HG03159 (cell line): ENCODE results near the gene HPGDS.
"Not testable (repeated sequence)": the region's sequence is repeated elsewhere in the genome, so short reads cannot be mapped to it uniquely, and the experiment has no call there.

ENCODE experiments used
- ATAC-seq: cut with Tn5 transposase; IDR thresholded peaks from one replicate; pipeline ENCODE4 v1.9.1; 2021; ENCODE audit warnings: mild to moderate bottlenecking, moderate library complexity; ENCODE audit not compliant: unreplicated experiment

Gene HPGDS

GRCh38 chr4:94332983-94333590 lies 9.5 kb downstream of the HPGDS start:
- ATAC-seq: no peak

DNA sequence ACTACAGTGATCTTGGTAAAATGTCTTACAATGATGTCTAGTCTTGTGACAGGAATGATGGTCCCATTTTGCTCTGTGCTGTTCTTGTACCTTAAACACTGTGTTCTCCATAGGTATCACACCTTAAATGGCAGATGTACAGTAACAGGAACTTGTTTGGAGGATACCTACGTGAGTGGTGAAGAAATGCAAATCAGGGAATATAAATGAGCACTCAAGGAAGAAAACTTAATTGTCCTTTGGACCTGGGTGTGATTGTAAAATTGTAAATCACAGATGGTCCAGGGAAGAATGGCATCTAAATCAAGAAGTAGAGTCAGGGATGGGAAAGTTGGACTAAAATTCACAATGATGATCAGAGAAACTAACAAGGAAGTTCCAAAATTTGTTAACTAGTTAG lies 12.7 kb downstream of the HPGDS start:
- no peak for ATAC-seq

DNA sequence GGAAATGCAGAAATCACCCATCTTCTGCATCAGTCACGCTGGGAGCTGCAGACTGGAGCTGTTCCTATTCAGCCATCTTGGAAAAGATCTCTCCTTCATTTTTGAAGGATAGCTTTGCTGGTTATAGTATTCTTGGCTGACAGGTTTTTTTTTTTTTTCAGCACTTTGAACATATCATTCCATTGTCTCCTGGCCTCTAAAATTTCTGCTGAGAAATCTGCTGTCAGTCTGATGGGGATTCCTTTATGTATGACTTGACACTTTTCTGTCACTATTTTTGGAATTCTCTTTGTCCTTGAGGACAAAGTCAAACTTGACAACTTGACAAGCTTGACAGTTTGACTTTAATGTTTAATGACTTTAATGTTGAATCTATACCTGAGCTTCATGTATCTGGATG lies 16.8 kb downstream of the HPGDS start:
- no peak for ATAC-seq

DNA sequence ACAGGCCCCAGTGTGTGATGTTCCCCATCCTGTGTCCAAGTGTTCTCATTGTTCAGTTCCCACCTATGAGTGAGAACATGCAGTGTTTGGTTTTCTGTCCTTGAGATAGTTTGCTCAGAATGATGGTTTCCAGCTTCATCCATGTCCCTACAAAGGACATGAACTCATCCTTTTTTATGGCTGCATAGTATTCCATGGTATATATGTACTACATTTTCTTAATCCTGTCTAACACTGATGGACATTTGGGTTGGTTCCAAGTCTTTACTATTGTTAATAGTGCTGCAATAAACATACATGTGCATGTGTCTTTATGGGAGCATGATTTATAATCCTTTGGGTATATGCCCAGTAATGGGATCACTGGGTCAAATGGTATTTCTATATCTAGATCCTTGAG lies 22.7 kb downstream of the HPGDS start:
- ATAC-seq: not testable (repeated sequence)

DNA sequence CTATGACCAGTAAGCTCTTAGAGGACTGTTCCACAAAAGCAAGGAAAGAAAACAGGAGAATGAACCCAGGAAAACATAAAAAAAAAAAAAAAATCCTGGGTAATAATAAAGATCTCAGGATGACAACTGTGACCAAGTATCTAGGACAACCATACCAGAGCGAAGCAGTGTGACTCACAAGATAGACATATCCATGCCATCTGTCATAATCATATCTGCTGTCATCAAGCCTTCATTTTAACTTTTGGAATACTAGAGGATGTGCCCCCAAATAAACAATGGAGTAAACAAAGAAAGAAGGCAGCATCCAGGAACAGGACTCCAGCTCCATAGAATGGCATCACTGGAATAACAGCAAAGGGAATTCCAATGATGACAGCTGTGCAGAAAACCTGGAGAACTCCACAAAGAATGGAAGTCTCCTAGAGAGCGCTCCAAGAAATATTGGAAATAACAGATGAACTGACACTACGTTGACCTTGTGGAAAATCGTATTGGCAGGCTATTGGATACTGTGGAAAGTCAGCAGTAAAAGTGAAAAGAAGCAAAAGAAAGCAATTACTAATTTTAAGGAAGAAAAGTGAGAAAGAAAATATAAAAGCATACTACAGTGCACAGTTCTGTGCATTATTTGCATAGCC lies 35.3 kb downstream of the HPGDS start:
- ATAC-seq: no peak

GRCh38 chr4:94306713-94307112 lies 35.9 kb downstream of the HPGDS start:
- ATAC-seq: no peak

- ATAC-seq: no peak
Measured at GRCh38 chr4:94305466-94306225, 37.0 kb downstream of the HPGDS start.

- ATAC-seq: no peak
Measured at GRCh38 chr4:94304365-94304971, 38.2 kb downstream of the HPGDS start.

DNA sequence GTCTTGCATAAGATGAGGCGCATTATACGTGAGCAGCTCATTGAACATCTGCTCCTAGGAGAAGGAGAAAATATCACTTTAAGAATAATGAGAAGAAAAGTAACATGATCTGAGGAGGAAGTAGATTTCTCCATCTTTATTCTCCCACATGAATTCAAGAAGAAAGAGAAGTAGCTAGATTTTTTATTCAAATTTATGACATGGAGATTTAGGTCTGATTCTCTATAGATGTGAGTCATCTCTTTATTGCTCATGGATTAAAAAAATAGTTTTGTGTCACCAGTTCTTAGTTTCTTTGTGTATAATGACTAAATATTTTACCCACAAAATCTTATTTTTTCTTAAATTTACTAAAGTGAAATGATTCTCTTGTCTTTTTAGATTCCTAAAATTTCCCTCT lies 40.4 kb downstream of the HPGDS start:
- ATAC-seq: no peak

GRCh38 chr4:94298725-94299252 lies 43.8 kb downstream of the HPGDS start:
- ATAC-seq: no peak

GRCh38 chr4:94295473-94295872 lies 47.2 kb downstream of the HPGDS start:
- ATAC-seq: not testable (repeated sequence)

DNA sequence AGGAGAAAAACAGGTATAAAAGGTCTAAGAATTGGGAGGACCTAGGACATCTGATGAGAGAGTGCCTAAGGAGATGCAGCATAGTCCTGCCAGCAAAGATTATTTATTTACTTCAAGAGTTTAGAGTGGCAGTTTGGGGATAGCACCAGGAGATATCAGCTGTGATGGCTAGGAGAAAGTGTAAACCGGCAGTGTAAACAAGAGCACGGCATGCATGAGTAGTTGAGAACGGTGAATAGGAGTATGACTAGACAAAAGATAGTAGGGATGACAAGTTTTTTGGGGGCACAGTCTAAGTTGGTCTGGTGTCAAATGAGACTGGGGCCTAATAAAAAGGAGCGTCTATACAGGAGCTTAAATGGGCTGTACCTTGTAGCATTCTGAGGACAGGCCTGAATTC lies 48.7 kb downstream of the HPGDS start:
- not testable (repeated sequence) for ATAC-seq

GRCh38 chr4:94290245-94290644 lies 52.4 kb downstream of the HPGDS start:
- ATAC-seq: no peak

GRCh38 chr4:94285666-94286065 lies 57.0 kb downstream of the HPGDS start:
- ATAC-seq: no peak

DNA sequence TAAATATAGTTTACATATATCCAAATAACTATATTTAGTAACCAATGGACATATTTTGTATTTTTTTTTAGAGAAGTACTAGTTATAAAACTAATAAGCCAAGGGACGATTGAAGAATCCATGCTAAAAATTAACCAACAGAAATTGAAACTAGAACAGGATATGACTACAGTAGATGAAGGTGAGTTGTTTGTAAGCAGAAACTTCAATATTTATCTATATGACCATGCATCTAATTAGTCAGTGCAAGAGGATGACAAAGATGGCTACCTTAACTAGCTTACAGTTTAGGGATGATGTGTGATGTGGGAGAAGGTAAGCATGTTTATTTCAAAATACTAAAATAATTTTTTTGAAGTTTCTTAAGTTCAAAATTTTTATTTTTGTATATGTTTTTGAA lies 57.7 kb downstream of the HPGDS start:
- ATAC-seq: peak; percentile 68

DNA sequence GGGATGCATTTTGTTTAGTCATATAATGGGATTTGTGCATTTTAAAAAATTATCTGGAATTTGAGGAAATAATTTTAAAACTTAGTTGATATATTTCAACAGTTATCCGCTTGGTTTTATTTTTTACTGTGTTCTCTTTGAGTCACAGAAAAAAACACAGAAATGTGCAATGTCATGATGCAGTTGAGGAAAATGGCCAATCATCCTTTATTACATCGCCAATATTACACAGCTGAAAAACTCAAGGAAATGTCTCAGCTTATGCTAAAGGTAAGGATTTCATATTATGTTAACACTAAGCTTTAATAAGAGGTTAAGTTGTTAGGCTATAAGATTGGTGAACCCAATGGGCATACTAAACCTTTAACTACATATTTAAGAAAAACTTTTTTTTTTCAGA lies 63.9 kb downstream of the HPGDS start:
- no peak for ATAC-seq

DNA sequence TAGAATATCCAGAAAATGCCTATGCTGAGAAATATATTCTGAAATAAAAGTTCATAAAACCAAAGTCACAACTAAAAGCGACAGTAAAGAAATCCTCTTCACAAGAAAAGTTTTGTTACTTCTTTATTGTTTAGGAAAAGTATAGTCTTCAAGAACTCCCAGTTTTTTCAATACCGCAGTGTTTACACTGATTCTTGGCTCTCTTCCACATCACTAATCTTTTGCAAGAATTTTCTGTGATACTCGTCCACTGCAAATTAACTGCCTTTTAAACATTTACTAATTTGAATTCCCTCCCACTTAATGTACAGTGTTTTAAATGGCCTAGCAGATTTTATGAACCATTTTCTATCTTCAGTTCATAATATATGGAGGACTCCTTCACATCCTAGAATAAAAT lies 65.1 kb downstream of the HPGDS start:
- ATAC-seq: no peak

DNA sequence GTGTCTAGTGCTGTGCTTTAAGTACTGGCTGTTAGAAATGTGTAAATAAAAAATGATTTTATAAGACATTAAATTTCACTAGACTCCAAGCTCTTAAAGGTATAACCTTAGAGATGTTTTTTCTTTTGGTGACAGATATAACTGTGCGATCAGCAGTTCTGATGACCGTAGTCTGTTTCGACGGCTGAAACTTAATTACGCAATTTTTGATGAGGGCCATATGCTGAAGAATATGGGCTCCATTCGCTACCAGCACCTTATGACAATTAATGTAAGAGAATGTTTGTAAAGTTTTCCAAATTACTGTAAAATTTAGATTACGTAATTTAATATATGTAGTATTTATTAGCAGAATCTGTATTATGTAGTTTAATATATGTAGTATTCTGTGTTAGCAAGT lies 66.4 kb downstream of the HPGDS start:
- no peak for ATAC-seq

DNA sequence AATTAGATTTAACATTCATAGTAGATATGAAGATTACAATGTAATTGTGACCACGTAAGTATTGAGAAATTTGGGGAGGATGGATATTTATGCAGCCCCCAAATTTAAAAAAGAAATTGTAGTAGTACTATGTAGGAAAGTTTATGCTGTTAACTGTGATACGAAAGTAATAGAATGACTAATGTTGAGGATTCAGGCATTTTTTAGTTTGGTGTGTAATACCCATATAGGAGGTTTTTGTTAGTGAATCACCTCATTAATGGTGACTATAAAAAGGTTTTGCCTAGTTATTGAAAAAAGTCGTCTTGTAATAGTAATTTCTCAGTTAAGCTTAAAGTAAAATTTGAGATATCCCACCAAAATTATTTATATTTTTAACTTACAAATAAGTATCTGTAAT lies 67.7 kb downstream of the HPGDS start:
- no peak for ATAC-seq

GRCh38 chr4:94271248-94271647 lies 71.4 kb downstream of the HPGDS start:
- no peak for ATAC-seq

GRCh38 chr4:94267037-94267436 lies 75.6 kb downstream of the HPGDS start:
- no peak for ATAC-seq
